K562 (cell line): ENCODE measurements around the gene TNKS2. TPM values are rescaled to one million over a fixed set of nuclear protein-coding genes. Genes with fewer than 3 reads are reported as not detected.

ENCODE experiments used
- ATAC-seq: fragments of 200-7000 bp; cut with Tn5 transposase; 3 replicates; pipeline ENCODE4 v1.9.1; 2020; ENCODE audit warnings: moderate library complexity
- BruUV-seq: library from RNA; stranded (reverse); fragments of 400-500 nt; replicated peaks from 2 replicates; lab custom pipeline; 2021; lab: Mats Ljungman, UMichigan
- CTCF ChIA-PET: fragments of 300-600 bp; formaldehyde crosslinking; extraction: SDS; loops from one replicate; lab custom pipeline; 2021; ENCODE audit warnings: low intra/inter-chr PET ratio; lab: Yijun Ruan, JAX
- POLR2A ChIA-PET: fragments of 300-600, 350-650 bp; sonication (Branson Sonifier 250); formaldehyde crosslinking; extraction: SDS; loops from one replicate; lab custom pipeline; 2021; ENCODE audit warnings: antibody characterized with exemption, inconsistent platforms; lab: Yijun Ruan, JAX
- DNase-seq, 4 experiments: peaks; one replicate each; pipeline versions ENCODE4 v3.0.0 to v3.0.0-alpha.2; 2011 to 2018; ENCODE audit warnings: low spot score in 3 of 4, mixed read lengths in 3 of 4; ENCODE audit errors: extremely low read depth in 1 of 4
- FAIRE-seq: peaks from 2 replicates; lab custom pipeline; 2011; peaks lifted over from hg19 to GRCh38; lab: Jason Lieb, UNC
- H2AFZ ChIP-seq: 2 replicates; pipeline ENCODE4 v1.6.0; 2011; ENCODE audit warnings: low read depth, low read length, control low read depth, inconsistent platforms
- H3K27ac ChIP-seq: fragments of 200-600 bp; 3 replicates; pipeline ENCODE4 v1.8.0; 2011; ENCODE audit warnings: low read depth, mild to moderate bottlenecking, control low read depth, inconsistent platforms, low read length, moderate library complexity, mixed read lengths; ENCODE audit errors: extremely low read depth
- H3K27me3 ChIP-seq, 2 experiments: fragments of 300-600 bp in 1 of 2; 2 replicates in 1 of 2; 3 replicates in 1 of 2; pipeline versions ENCODE4 v1.6.0 to v1.8.0; 2011; ENCODE audit warnings: inconsistent platforms in 2 of 2, low read length in 2 of 2, mild to moderate bottlenecking in 1 of 2, mixed read lengths in 1 of 2, moderate library complexity in 1 of 2; ENCODE audit not compliant: control insufficient read depth in 2 of 2, insufficient read depth in 2 of 2
- H3K36me3 ChIP-seq: fragments of 300-600 bp; 3 replicates; pipeline ENCODE4 v1.8.0; 2011; ENCODE audit warnings: mild to moderate bottlenecking, low read length, inconsistent platforms; ENCODE audit not compliant: control insufficient read depth, insufficient read depth
- H3K4me1 ChIP-seq, 2 experiments: fragments of 200-600 bp in 1 of 2; replicated peaks in 1 of 2; 2 replicates in 1 of 2; 3 replicates in 1 of 2; pipeline versions ENCODE4 v1.5.1 to v1.8.0; 2011; ENCODE audit warnings: inconsistent platforms in 2 of 2, low read length in 2 of 2, mild to moderate bottlenecking in 1 of 2, mixed read lengths in 1 of 2, moderate library complexity in 1 of 2; ENCODE audit not compliant: control insufficient read depth in 2 of 2, insufficient read depth in 2 of 2
- H3K4me2 ChIP-seq: 2 replicates; pipeline ENCODE4 v1.6.1; 2011; ENCODE audit warnings: low read length, control low read depth, inconsistent platforms, mixed read lengths; ENCODE audit not compliant: insufficient read depth
- H3K4me3 ChIP-seq: fragments of 200-600 bp; sonication (generic), shearing (Covaris generic); 2 replicates; pipeline ENCODE4 v1.5.1; 2016; ENCODE audit warnings: control low read depth, inconsistent platforms
- H3K79me2 ChIP-seq: fragments of 200-600 bp; 3 replicates; pipeline ENCODE4 v1.8.0; 2011; ENCODE audit warnings: low read length, inconsistent platforms; ENCODE audit not compliant: control insufficient read depth, insufficient read depth
- H3K9ac ChIP-seq, 2 experiments: 2 replicates each; pipeline versions ENCODE4 v1.6.0 to v1.6.1; 2011; ENCODE audit warnings: low read depth in 2 of 2, low read length in 2 of 2, control low read depth in 1 of 2, inconsistent platforms in 1 of 2, mild to moderate bottlenecking in 1 of 2, mixed read lengths in 1 of 2; ENCODE audit not compliant: insufficient read depth in 1 of 2
- H3K9me1 ChIP-seq: one replicate; pipeline ENCODE4 v1.6.0; 2011; ENCODE audit warnings: inconsistent platforms, mild to moderate bottlenecking, low read length, moderate library complexity; ENCODE audit not compliant: control insufficient read depth, insufficient read depth
- H3K9me3 ChIP-seq: replicated peaks from 2 replicates; pipeline ENCODE4 v1.5.1; 2011; ENCODE audit warnings: low read depth, low read length, inconsistent platforms; ENCODE audit not compliant: control insufficient read depth, insufficient read depth
- H4K20me1 ChIP-seq: replicated peaks from 2 replicates; pipeline ENCODE4 v1.6.1; 2011; ENCODE audit warnings: low read length, inconsistent platforms, mixed read lengths; ENCODE audit not compliant: control insufficient read depth, insufficient read depth
- ELF1 ChIP-seq: fragments of 200-800 bp; sonication (Bioruptor generic); IDR thresholded peaks from 2 replicates; pipeline ENCODE4 v1.6.1; 2016; ENCODE audit warnings: missing genetic modification characterization, missing compliant biosample characterization
- FOSL1 ChIP-seq: fragments of 200-800 bp; sonication (Bioruptor generic); conservative IDR thresholded peaks from 2 replicates; pipeline ENCODE4 v1.6.1; 2016; ENCODE audit warnings: missing genetic modification characterization, missing compliant biosample characterization
- HMG20A ChIP-seq: fragments of 450-650 bp; formaldehyde crosslinking; conservative IDR thresholded peaks from 2 replicates; pipeline ENCODE4 v1.4.0; 2020; ENCODE audit warnings: mild to moderate bottlenecking, mixed read lengths
- ILK ChIP-seq: fragments of 450-650 bp; IDR thresholded peaks from 2 replicates; pipeline ENCODE4 v1.6.1; 2016; ENCODE audit warnings: missing genetic modification characterization, low read depth, mild to moderate bottlenecking, missing compliant biosample characterization, moderate library complexity, borderline replicate concordance
- KLF1 ChIP-seq: fragments of 450-650 bp; IDR thresholded peaks from 2 replicates; pipeline ENCODE4 v1.6.1; 2016; ENCODE audit warnings: missing genetic modification characterization, missing compliant biosample characterization
- MAFF ChIP-seq: IDR thresholded peaks from 2 replicates; pipeline ENCODE4 v1.6.1; 2012; ENCODE audit warnings: low read length, improper control_type of control experiment
- NEUROD1 ChIP-seq: fragments of 150-350 bp; IDR thresholded peaks from 2 replicates; pipeline ENCODE4 v1.6.1; 2014; ENCODE audit warnings: borderline replicate concordance, low read length, low read depth; ENCODE audit not compliant: partially characterized antibody
- NFE2 ChIP-seq: IDR thresholded peaks from 2 replicates; pipeline ENCODE4 v1.6.1; 2014; ENCODE audit warnings: antibody characterized with exemption, low read depth
- POLR2G ChIP-seq: fragments of 200-400 bp; formaldehyde crosslinking; IDR thresholded peaks from 2 replicates; pipeline ENCODE4 v1.6.1; 2017; ENCODE audit warnings: low read depth, mild to moderate bottlenecking, antibody characterized with exemption, low read length, moderate library complexity
- SMARCE1 ChIP-seq: fragments of 450-650 bp; IDR thresholded peaks from 2 replicates; pipeline ENCODE4 v1.7.1; 2016; ENCODE audit warnings: mild to moderate bottlenecking
- SNAPC5 ChIP-seq: fragments of 250-450 bp; sonication (Bioruptor Pico); IDR thresholded peaks from 2 replicates; pipeline ENCODE4 v1.8.0; 2021; ENCODE audit warnings: moderate library complexity, mild to moderate bottlenecking, inconsistent platforms
- SRSF3 ChIP-seq: fragments of 200-400 bp; formaldehyde crosslinking; IDR thresholded peaks from 2 replicates; pipeline ENCODE4 v1.6.1; 2016; ENCODE audit warnings: mild to moderate bottlenecking, low read length, moderate library complexity; ENCODE audit not compliant: insufficient read depth
- YY1 ChIP-seq, 3 experiments: IDR thresholded peaks; 2 replicates each; pipeline ENCODE4 v1.6.1; 2011; ENCODE audit warnings: low read length in 2 of 3, mild to moderate bottlenecking in 2 of 3, moderate library complexity in 2 of 3, borderline replicate concordance in 1 of 3, control low read depth in 1 of 3, low read depth in 1 of 3; ENCODE audit not compliant: insufficient read depth in 3 of 3, insufficient replicate concordance in 2 of 3, control insufficient read depth in 1 of 3, insufficient read length in 1 of 3; ENCODE audit errors: extremely low read depth in 1 of 3
- ZBTB17 ChIP-seq: fragments of 450-650 bp; formaldehyde crosslinking; IDR thresholded peaks from 2 replicates; pipeline ENCODE4 v1.4.0; 2020; ENCODE audit warnings: mild to moderate bottlenecking
- ZC3H11A ChIP-seq: IDR thresholded peaks from 2 replicates; pipeline ENCODE4 v1.6.1; 2012; ENCODE audit warnings: low read depth, low read length, improper control_type of control experiment
- ZKSCAN8 ChIP-seq: fragments of 200-800 bp; sonication (Bioruptor generic); IDR thresholded peaks from 2 replicates; pipeline ENCODE4 v1.6.1; 2016; ENCODE audit warnings: missing genetic modification characterization, missing compliant biosample characterization
- ZNF212 ChIP-seq: fragments of 450-650 bp; formaldehyde crosslinking; IDR thresholded peaks from 2 replicates; pipeline ENCODE4 v1.4.0; 2020; ENCODE audit warnings: mild to moderate bottlenecking
- WGBS: fragments of 100-300 bp; shearing (Covaris generic); methylation state at CpG from one replicate; pipeline ENCODE4 v1.1.6; 2016; ENCODE audit warnings: low coverage, mixed read lengths; ENCODE audit not compliant: insufficient coverage; ENCODE audit errors: missing lambda C conversion rate; 5-methylcytosine and 5-hydroxymethylcytosine counted together
- in situ Hi-C: fragments of 300-500 bp; cut with MboI; formaldehyde crosslinking; loops from 4 replicates; pipeline ENCODE4 v1.15.0; 2018; ENCODE audit warnings: inconsistent platforms, mixed read lengths
- intact Hi-C: fragments of 100-400 bp; cut with micrococcal nuclease; formaldehyde crosslinking; loops from 2 replicates; pipeline ENCODE4 v1.14.2; 2022
- polyA plus RNA-seq, 8 experiments: library from polyadenylated mRNA; depleted of rRNA in 4 of 8; stranded (reverse) in 5 of 8; unstranded in 3 of 8; fragments of >200 nt; fragmentation: Nextera tagmentation in 2 of 8; fragmentation: Illumina TruSeq in 1 of 8; extraction: Ambion mirVana in 2 of 8; extraction: Trizol in 1 of 8; gene quantifications; 2 replicates each; pipeline versions ENCODE4 v1.2.1 to v1.2.3, GENCODE V29; 2011 to 2014; ENCODE audit warnings: inconsistent platforms in 1 of 8, missing spikeins in 1 of 8
- total RNA-seq, 7 experiments: library from RNA; depleted of rRNA in 6 of 7; stranded (reverse); fragments of >200 nt in 6 of 7; fragmentation: Illumina TruSeq in 2 of 7; extraction: Trizol in 2 of 7; gene quantifications; 2 replicates each; pipeline versions ENCODE4 v1.2.1 to v1.2.3, GENCODE V29; 2011 to 2021; ENCODE audit warnings: low replicate concordance in 1 of 7
- TF ChIP-seq, protein P1 (sequence below): fragments of 450-650 bp; IDR thresholded peaks from 2 replicates; pipeline ENCODE4 v1.6.1; 2016; ENCODE audit warnings: antibody characterized with exemption
- TF ChIP-seq, protein P2 (sequence below): fragments of 450-650 bp; IDR thresholded peaks from 2 replicates; pipeline ENCODE4 v1.6.1; 2017; ENCODE audit warnings: mild to moderate bottlenecking, moderate library complexity

The TNKS2 gene
- total and polyA plus RNA-seq, 9 of the 15 experiments (the other 6 are each of a cell fraction or from before 2014, with no cell fraction given): 3.5 to 19.8 (median 8.6) TPM

DNA sequence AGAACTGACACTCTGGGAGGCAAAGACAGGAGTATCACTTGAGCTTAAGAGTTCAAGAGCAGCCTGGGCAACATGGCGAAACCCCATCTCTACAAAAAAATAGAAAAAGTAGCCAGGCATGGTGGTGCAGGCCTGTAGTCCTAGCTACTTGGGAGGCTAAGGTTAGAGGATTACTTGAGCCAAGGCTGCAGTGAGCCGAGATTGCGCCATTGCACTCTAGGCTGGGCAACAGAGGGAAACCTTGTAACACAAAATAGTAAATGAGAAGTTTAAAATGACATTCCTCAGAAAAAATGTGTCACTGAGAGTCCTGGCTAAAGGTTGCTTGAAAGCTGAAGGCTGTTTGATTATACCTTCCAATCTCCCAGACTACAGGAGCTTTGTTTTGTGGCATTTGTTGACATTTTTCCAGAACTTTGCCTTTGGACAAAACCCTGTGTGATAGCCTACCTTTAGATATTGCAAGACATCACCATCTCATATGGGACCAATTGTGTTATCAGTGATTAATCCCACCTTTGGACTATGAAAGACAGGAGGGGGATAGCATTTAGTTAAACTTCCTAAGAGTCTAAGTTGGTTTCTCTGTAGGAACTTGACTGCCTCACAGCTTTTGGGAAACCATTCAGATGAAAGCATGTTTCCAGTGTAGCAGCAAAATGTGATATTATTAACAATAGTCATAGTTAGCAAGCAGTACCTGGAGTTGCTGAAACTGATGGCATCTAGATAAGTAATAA is 5.3 kb downstream of the TNKS2 start:
- no peak overlapping the region for H3K9ac ChIP-seq

More for the DNA sequence above, 5.3 kb downstream of the TNKS2 start:
- CTCF ChIA-PET: no interaction called here
- H3K9me3 ChIP-seq: no peaks in the 10 kb centered on the region
- no peak overlapping the region for H3K4me3 ChIP-seq
- peaks cover 74% of the 10 kb centered on the region for H3K79me2 ChIP-seq
- peaks cover 55% of the 10 kb centered on the region for H3K36me3 ChIP-seq
- no peak overlapping the region for H2AFZ ChIP-seq
- no peaks in the 10 kb centered on the region for H3K27me3 ChIP-seq
- H3K9me1 ChIP-seq: peaks cover 3% of the 10 kb centered on the region
- peaks cover 3 to 10% of the 10 kb centered on the region in 2 experiments for H3K4me1 ChIP-seq
- no peak overlapping the region for H3K27ac ChIP-seq
- BruUV-seq: no TSS peak
- no peak for ATAC-seq
- no peak for TF ChIP-seq ZC3H11A
- no peak for TF ChIP-seq NFE2
- TF ChIP-seq ELF1 (tag): no peak
- no peak for TF ChIP-seq KLF1 (tag)
- TF ChIP-seq MAFF: no peak
- no peak for TF ChIP-seq HMG20A
- TF ChIP-seq NEUROD1: no peak
- no peak for TF ChIP-seq YY1 (IDR thresholded peaks at IDR 0.05; ENCODE audit: borderline replicate concordance in 1 of 3, control insufficient read depth in 1 of 3, extremely low read depth in 1 of 3, insufficient read depth in 3 of 3, insufficient read length in 1 of 3, insufficient replicate concordance in 2 of 3, low read depth in 1 of 3, low read length in 2 of 3)
- TF ChIP-seq, protein P1, sequence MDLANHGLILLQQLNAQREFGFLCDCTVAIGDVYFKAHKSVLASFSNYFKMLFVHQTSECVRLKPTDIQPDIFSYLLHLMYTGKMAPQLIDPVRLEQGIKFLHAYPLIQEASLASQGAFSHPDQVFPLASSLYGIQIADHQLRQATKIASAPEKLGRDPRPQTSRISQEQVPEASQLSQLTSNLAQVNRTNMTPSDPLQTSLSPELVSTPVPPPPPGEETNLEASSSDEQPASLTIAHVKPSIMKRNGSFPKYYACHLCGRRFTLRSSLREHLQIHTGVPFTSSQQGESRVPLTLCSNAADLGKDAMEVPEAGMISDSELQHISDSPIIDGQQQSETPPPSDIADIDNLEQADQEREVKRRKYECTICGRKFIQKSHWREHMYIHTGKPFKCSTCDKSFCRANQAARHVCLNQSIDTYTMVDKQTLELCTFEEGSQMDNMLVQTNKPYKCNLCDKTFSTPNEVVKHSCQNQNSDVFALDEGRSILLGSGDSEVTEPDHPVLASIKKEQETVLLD: no peak
- TF ChIP-seq ZKSCAN8 (CRISPR knock-in tag): no peak
- TF ChIP-seq, protein P2, sequence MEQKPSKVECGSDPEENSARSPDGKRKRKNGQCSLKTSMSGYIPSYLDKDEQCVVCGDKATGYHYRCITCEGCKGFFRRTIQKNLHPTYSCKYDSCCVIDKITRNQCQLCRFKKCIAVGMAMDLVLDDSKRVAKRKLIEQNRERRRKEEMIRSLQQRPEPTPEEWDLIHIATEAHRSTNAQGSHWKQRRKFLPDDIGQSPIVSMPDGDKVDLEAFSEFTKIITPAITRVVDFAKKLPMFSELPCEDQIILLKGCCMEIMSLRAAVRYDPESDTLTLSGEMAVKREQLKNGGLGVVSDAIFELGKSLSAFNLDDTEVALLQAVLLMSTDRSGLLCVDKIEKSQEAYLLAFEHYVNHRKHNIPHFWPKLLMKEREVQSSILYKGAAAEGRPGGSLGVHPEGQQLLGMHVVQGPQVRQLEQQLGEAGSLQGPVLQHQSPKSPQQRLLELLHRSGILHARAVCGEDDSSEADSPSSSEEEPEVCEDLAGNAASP: no peak
- TF ChIP-seq SNAPC5 (CRISPR knock-in tag): no peak
- no peak for TF ChIP-seq POLR2G
- TF ChIP-seq ZBTB17 (CRISPR knock-in tag): no peak
- no peak for TF ChIP-seq SRSF3
- no peak for TF ChIP-seq FOSL1 (tag)
- no peak for TF ChIP-seq ILK (tag)
- TF ChIP-seq ZNF212: no peak
- no peak for TF ChIP-seq SMARCE1
- TF ChIP-seq, all 486 proteins: peak for 0
- DNase-seq (no peak), FAIRE-seq (no peak)
- in situ Hi-C loops (no loop called here), intact Hi-C loops (no loop called here)
- 100% methylated on average over 3 of the region's 3 CpGs for WGBS
- POLR2A ChIA-PET: interaction anchor here (0.6 to 0.9 kb wide), 2 partner anchors 10 to 213 kb away, joined by 3 read pairs; no protein-coding TSS in a partner anchor
- H4K20me1 ChIP-seq: peaks cover 12% of the 10 kb centered on the region; the same call in 1 of the 2 replicates
- no peak overlapping the region for H3K4me2 ChIP-seq
